HepG2 (cell line): ENCODE data around the gene VAMP2. TPM values are rescaled to one million over a fixed set of nuclear protein-coding genes. Genes with fewer than 3 reads are reported as not detected.
A peak's percentile ranks its signal among the peaks of the same experiment; 100 is the strongest.

ENCODE experiments used
- CREB1 ChIP-seq, 2 experiments: fragments of 450-650 bp in 1 of 2; IDR thresholded peaks; 2 replicates each; pipeline ENCODE4 v1.6.1; 2016 to 2017; ENCODE audit warnings: control low read depth in 1 of 2, mild to moderate bottlenecking in 1 of 2, missing compliant biosample characterization in 1 of 2, missing genetic modification characterization in 1 of 2
- CREM ChIP-seq, 2 experiments: sonication (generic) in 1 of 2; formaldehyde crosslinking in 1 of 2; IDR thresholded peaks; 2 replicates each; pipeline versions ENCODE4 v1.4.0 to v1.6.1; 2016 to 2020; ENCODE audit warnings: antibody characterized with exemption in 1 of 2, mild to moderate bottlenecking in 1 of 2, missing genetic modification reagents in 1 of 2
- EP300 ChIP-seq, 3 experiments: sonication (generic) in 1 of 3; formaldehyde crosslinking in 1 of 3; IDR thresholded peaks; 2 replicates each; pipeline versions ENCODE4 v1.5.1 to v1.6.1; 2011 to 2020; ENCODE audit warnings: low read depth in 2 of 3, low read length in 2 of 3, borderline replicate concordance in 1 of 3, improper control_type of control experiment in 1 of 3, mild to moderate bottlenecking in 1 of 3, missing genetic modification reagents in 1 of 3, moderate library complexity in 1 of 3
- FOXC1 ChIP-seq: sonication (generic); formaldehyde crosslinking; IDR thresholded peaks from 2 replicates; pipeline ENCODE4 v1.8.0; 2022; ENCODE audit warnings: mild to moderate bottlenecking, missing genetic modification reagents, borderline replicate concordance
- IKZF4 ChIP-seq: sonication (generic); formaldehyde crosslinking; IDR thresholded peaks from 2 replicates; pipeline ENCODE4 v1.5.1; 2020; ENCODE audit warnings: borderline replicate concordance, mild to moderate bottlenecking, low read depth, missing genetic modification reagents; ENCODE audit errors: not compliant biosample characterization
- KDM6A ChIP-seq: IDR thresholded peaks from 2 replicates; pipeline ENCODE4 v1.6.1; 2016; ENCODE audit warnings: low read depth
- KMT2B ChIP-seq: IDR thresholded peaks from 2 replicates; pipeline ENCODE4 v1.6.1; 2016; ENCODE audit warnings: missing genetic modification reagents, missing compliant biosample characterization
- RXRB ChIP-seq: IDR thresholded peaks from 2 replicates; pipeline ENCODE4 v1.6.1; 2016; ENCODE audit warnings: borderline replicate concordance, missing genetic modification reagents, missing compliant biosample characterization
- TOE1 ChIP-seq: sonication (generic); formaldehyde crosslinking; IDR thresholded peaks from 2 replicates; pipeline ENCODE4 v1.4.0; 2020; ENCODE audit warnings: mild to moderate bottlenecking, missing genetic modification reagents
- ZNF350 ChIP-seq: sonication (generic); formaldehyde crosslinking; IDR thresholded peaks from 2 replicates; pipeline ENCODE4 v1.4.0; 2020; ENCODE audit warnings: mild to moderate bottlenecking, low read depth, missing genetic modification reagents, borderline replicate concordance
- ZNF44 ChIP-seq: sonication (generic); formaldehyde crosslinking; IDR thresholded peaks from 2 replicates; pipeline ENCODE4 v1.5.1; 2020; ENCODE audit warnings: mild to moderate bottlenecking, missing genetic modification reagents
- ZNF572 ChIP-seq: sonication (generic); formaldehyde crosslinking; IDR thresholded peaks from 2 replicates; pipeline ENCODE4 v1.5.1; 2020; ENCODE audit warnings: mild to moderate bottlenecking, missing genetic modification reagents
- ZNF773 ChIP-seq: sonication (generic); formaldehyde crosslinking; IDR thresholded peaks from 2 replicates; pipeline ENCODE4 v1.4.0; 2020; ENCODE audit warnings: missing genetic modification reagents, borderline replicate concordance
- ZNF776 ChIP-seq: sonication (generic); formaldehyde crosslinking; IDR thresholded peaks from 2 replicates; pipeline ENCODE4 v1.4.0; 2020; ENCODE audit warnings: mild to moderate bottlenecking, missing genetic modification reagents
- ZNF777 ChIP-seq: sonication (generic); formaldehyde crosslinking; IDR thresholded peaks from 2 replicates; pipeline ENCODE4 v1.4.0; 2020; ENCODE audit warnings: missing genetic modification reagents
- polyA plus RNA-seq, 8 experiments: library from polyadenylated mRNA; depleted of rRNA in 3 of 8; stranded (reverse) in 7 of 8; unstranded in 1 of 8; fragments of >200 nt; fragmentation: Illumina TruSeq in 4 of 8; extraction: Trizol in 4 of 8; gene quantifications; 2 replicates each; pipeline versions ENCODE4 v1.2.1 to v1.2.3, GENCODE V29; 2011 to 2016; ENCODE audit warnings: low read depth in 4 of 8, missing spikeins in 1 of 8, mixed read lengths in 1 of 8; ENCODE audit not compliant: insufficient read depth in 1 of 8
- total RNA-seq, 5 experiments: library from RNA; depleted of rRNA; stranded (reverse); fragments of >200 nt; fragmentation: Illumina TruSeq; extraction: Trizol; gene quantifications; 2 replicates each; pipeline ENCODE4 v1.2.3, GENCODE V29; 2016; ENCODE audit warnings: low read depth in 1 of 5
- TF ChIP-seq, protein P1 (sequence below): sonication (generic); formaldehyde crosslinking; IDR thresholded peaks from 2 replicates; pipeline ENCODE4 v1.4.0; 2020; ENCODE audit warnings: mild to moderate bottlenecking, missing genetic modification reagents
- TF ChIP-seq, protein P2 (sequence below): sonication (generic); formaldehyde crosslinking; IDR thresholded peaks from 2 replicates; pipeline ENCODE4 v1.4.0; 2020; ENCODE audit warnings: missing genetic modification reagents
- TF ChIP-seq, protein P3 (sequence below): sonication (generic); formaldehyde crosslinking; IDR thresholded peaks from 2 replicates; pipeline ENCODE4 v1.4.0; 2020; ENCODE audit warnings: missing genetic modification reagents, low read depth, mild to moderate bottlenecking, borderline replicate concordance

Gene VAMP2
- total and polyA plus RNA-seq, 2 of the 13 experiments (the other 11 are each of a cell fraction or from before 2014, with no cell fraction given), result 3.9 to 17.2 TPM

DNA sequence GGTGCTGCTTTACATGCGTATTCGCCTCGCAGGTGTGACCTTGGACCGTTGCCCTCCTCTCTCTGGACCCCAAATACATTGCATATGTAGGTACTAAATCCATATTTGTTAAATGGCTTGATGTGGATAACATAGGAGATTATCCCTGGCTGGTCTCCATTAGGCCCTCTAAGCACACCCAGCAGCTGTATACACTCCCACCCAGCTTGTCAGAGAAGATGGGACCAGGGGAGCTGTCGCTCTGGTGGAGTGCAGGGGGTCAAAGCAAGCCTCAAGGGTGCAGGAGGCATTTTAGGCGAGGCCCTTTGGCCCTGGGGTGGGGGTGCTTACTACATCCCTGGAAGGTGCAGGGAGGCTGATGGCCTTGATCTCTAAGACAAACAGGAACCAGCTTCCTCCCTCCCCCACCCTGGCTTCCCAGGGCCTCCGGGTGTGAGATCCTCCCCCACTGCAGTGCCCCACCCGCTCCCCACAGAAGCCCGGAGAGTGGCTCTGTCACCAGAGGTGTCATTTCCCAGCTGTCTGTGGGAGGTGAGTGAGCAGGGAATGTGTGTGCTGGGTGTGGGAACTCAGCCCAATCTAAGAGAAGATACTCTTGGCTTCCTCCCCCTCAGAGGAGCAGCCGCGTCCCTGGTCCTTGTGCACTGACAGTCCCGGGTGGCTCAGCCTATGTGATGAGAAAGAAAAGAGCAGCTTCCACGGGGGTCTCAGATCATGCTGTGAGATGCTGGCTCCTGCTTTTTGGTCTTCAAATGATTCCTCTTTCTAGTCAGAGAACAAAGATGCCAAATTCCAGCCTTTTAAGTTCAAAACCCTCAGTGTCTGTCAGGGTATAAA is 1.4 kb upstream of the VAMP2 start (continued):
- TF ChIP-seq, protein P1, sequence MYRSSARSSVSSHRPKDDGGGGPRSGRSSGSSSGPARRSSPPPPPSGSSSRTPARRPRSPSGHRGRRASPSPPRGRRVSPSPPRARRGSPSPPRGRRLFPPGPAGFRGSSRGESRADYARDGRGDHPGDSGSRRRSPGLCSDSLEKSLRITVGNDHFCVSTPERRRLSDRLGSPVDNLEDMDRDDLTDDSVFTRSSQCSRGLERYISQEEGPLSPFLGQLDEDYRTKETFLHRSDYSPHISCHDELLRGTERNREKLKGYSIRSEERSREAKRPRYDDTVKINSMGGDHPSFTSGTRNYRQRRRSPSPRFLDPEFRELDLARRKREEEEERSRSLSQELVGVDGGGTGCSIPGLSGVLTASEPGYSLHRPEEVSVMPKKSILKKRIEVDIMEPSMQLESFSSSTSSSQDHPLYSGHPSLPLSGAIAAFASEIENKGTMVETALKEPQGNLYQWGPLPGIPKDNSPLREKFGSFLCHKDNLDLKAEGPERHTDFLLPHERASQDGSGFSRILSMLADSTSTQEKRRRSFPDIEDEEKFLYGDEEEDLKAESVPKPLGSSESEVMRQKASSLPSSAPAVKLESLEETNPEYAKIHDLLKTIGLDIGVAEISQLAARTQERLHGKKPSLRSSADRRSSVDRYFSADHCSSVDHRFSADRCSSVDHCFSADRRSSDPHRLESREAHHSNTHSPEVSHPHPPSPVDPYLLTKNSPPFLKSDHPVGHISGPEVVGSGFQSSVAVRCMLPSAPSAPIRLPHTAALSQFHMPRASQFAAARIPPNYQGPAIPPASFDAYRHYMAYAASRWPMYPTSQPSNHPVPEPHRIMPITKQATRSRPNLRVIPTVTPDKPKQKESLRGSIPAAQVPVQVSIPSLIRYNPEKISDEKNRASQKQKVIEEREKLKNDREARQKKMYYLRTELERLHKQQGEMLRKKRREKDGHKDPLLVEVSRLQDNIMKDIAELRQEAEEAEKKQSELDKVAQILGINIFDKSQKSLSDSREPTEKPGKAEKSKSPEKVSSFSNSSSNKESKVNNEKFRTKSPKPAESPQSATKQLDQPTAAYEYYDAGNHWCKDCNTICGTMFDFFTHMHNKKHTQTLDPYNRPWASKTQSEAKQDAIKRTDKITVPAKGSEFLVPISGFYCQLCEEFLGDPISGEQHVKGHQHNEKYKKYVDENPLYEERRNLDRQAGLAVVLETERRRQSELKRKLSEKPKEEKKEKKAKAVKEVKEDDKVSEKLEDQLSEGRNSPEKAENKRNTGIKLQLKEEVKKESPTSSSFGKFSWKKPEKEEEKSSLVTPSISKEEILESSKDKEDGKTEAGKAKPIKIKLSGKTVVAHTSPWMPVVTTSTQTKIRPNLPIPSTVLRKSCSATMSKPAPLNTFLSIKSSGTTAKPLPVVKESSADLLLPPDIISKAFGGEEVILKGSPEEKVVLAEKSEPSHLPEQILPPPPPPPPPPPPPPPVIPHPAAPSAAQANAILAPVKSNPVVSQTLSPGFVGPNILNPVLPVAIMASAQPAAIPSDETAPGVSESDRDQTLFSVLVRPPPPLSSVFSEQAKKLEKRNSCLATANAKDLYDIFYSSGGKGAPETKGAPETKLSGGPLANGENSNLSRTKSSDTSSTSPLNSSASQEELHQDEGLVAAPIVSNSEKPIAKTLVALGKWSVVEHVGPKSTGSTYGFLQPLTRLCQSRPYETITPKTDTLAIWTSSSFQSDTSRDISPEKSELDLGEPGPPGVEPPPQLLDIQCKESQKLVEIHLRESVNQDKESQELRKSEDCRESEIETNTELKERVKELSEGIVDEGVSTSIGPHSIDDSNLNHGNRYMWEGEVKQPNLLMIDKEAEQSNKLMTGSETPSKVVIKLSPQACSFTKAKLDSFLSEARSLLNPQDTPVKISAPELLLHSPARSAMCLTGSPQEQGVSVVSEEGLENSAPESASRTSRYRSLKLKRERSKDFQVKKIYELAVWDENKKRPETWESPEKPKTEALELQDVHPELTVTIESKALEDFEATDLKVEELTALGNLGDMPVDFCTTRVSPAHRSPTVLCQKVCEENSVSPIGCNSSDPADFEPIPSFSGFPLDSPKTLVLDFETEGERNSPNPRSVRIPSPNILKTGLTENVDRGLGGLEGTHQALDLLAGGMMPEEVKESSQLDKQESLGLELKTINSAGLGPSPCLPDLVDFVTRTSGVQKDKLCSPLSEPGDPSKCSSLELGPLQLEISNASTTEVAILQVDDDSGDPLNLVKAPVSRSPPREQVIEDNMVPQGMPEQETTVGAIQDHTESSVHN (CRISPR knock-in tag), result no peak
- TF ChIP-seq ZNF773 (no peak), KMT2B (no peak), RXRB (CRISPR knock-in tag) (no peak), ZNF776 (no peak), CREB1 (IDR thresholded peaks at IDR 0.05) (no peak), CREB1 (CRISPR knock-in tag; IDR thresholded peaks at IDR 0.05) (no peak), IKZF4 (CRISPR knock-in tag) (no peak), EP300 (IDR thresholded peaks at IDR 0.05; ENCODE audit: low read depth in 2 of 2, low read length in 2 of 2) (peak in 1 of 2 experiments; percentile 59; a peak in 2 of 4 replicates), EP300 (CRISPR knock-in tag; IDR thresholded peaks at IDR 0.05; ENCODE audit: borderline replicate concordance) (no peak), CREM (IDR thresholded peaks at IDR 0.05) (no peak; the same call in 1 of the 2 replicates), CREM (CRISPR knock-in tag; IDR thresholded peaks at IDR 0.05) (no peak), ZNF44 (no peak), KDM6A (CRISPR knock-in tag) (peak; percentile 75), ZNF350 (CRISPR knock-in tag) (peak; percentile 49; the same call in 1 of the 2 replicates), ZNF572 (no peak), FOXC1 (CRISPR knock-in tag) (no peak), TOE1 (no peak), ZNF777 (CRISPR knock-in tag) (no peak)
- TF ChIP-seq, protein P2, sequence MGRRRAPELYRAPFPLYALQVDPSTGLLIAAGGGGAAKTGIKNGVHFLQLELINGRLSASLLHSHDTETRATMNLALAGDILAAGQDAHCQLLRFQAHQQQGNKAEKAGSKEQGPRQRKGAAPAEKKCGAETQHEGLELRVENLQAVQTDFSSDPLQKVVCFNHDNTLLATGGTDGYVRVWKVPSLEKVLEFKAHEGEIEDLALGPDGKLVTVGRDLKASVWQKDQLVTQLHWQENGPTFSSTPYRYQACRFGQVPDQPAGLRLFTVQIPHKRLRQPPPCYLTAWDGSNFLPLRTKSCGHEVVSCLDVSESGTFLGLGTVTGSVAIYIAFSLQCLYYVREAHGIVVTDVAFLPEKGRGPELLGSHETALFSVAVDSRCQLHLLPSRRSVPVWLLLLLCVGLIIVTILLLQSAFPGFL, result no peak
- TF ChIP-seq, protein P3, sequence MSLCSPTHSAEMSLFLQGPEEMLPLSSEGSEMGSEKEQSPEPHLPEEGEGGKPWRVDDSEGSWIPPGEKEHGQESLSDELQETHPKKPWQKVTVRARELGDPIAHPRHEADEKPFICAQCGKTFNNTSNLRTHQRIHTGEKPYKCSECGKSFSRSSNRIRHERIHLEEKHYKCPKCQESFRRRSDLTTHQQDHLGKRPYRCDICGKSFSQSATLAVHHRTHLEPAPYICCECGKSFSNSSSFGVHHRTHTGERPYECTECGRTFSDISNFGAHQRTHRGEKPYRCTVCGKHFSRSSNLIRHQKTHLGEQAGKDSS (CRISPR knock-in tag), result no peak
